ENCODE results near the gene MARCHF3.
"Not testable (repeated sequence)": the region's sequence is repeated elsewhere in the genome, so short reads cannot be mapped to it uniquely, and the experiment has no call there.

Gene MARCHF3

DNA sequence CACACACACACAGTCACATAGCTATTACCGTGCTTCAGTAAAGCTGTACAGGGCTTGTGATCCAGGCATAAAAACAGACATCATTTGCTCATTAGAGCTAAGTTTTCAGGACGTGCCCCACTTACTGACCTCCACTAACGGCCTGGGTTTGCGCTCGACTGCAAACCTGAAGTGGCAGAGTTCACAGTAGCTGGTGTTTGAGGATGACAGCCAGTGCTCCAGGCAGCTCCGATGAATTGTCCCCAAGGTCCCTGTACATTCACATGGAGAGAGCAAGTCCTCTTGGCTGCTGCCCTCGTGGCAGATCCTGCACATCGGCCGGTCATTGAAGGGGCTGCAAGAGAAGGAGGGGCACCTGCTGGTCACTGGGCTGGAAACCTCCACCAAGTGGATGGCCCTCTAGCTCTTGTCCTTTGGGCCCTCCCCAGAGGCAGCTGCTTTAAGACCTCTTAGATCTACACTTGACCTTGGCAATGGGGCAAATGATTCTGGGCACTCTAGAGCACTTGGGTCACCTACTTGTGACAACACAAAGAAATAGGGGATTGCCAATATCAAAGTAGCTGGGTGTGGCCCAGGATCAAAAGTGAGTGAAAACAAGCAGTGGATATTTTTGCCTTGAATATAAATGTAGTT is 115.4 kb downstream of the MARCHF3 start:
- Histone ChIP-seq H3K27ac (ENCODE audit: insufficient read depth, low read length, poor library complexity, severe bottlenecking) (no peak overlapping the region), H3K36me3 (ENCODE audit: control insufficient read depth, insufficient read depth, low read length) (no peaks in the 10 kb centered on the region), H3K9me3 (ENCODE audit: control insufficient read depth, low read length) (no peaks in the 10 kb centered on the region), H3K4me3 (ENCODE audit: insufficient read depth, low read depth, low read length, poor library complexity, severe bottlenecking) (no peak overlapping the region), H3K27me3 (replicated peaks; ENCODE audit: control insufficient read depth, insufficient read depth, low read length, poor library complexity, severe bottlenecking) (no peaks in the 10 kb centered on the region), H3K4me1 (ENCODE audit: control insufficient read depth, insufficient read depth, low read length, poor library complexity, severe bottlenecking) (no peaks in the 10 kb centered on the region)
- no peak for DNase-seq

- no peak overlapping the region for H3K27ac ChIP-seq (ENCODE audit: insufficient read depth, low read length, poor library complexity, severe bottlenecking)
- H3K9me3 ChIP-seq (ENCODE audit: control insufficient read depth, low read length): no peaks in the 10 kb centered on the region
- H3K36me3 ChIP-seq (ENCODE audit: control insufficient read depth, insufficient read depth, low read length): no peaks in the 10 kb centered on the region
- DNase-seq: no peak
- no peaks in the 10 kb centered on the region for H3K4me1 ChIP-seq (ENCODE audit: control insufficient read depth, insufficient read depth, low read length, poor library complexity, severe bottlenecking)
- H3K27me3 ChIP-seq (replicated peaks; ENCODE audit: control insufficient read depth, insufficient read depth, low read length, poor library complexity, severe bottlenecking): no peaks in the 10 kb centered on the region
- H3K4me3 ChIP-seq (ENCODE audit: insufficient read depth, low read depth, low read length, poor library complexity, severe bottlenecking): no peak overlapping the region
Measured at GRCh38 chr5:126912616-126913200, 117.7 kb downstream of the MARCHF3 start.

GRCh38 chr5:126911986-126912385 is 118.4 kb downstream of the MARCHF3 start:
- H3K27me3 ChIP-seq (replicated peaks; ENCODE audit: control insufficient read depth, insufficient read depth, low read length, poor library complexity, severe bottlenecking): no peaks in the 10 kb centered on the region
- H3K4me3 ChIP-seq (ENCODE audit: insufficient read depth, low read depth, low read length, poor library complexity, severe bottlenecking): no peak overlapping the region
- DNase-seq: no peak
- no peaks in the 10 kb centered on the region for H3K36me3 ChIP-seq (ENCODE audit: control insufficient read depth, insufficient read depth, low read length)
- no peaks in the 10 kb centered on the region for H3K4me1 ChIP-seq (ENCODE audit: control insufficient read depth, insufficient read depth, low read length, poor library complexity, severe bottlenecking)
- no peaks in the 10 kb centered on the region for H3K9me3 ChIP-seq (ENCODE audit: control insufficient read depth, low read length)
- H3K27ac ChIP-seq (ENCODE audit: insufficient read depth, low read length, poor library complexity, severe bottlenecking): no peak overlapping the region

DNA sequence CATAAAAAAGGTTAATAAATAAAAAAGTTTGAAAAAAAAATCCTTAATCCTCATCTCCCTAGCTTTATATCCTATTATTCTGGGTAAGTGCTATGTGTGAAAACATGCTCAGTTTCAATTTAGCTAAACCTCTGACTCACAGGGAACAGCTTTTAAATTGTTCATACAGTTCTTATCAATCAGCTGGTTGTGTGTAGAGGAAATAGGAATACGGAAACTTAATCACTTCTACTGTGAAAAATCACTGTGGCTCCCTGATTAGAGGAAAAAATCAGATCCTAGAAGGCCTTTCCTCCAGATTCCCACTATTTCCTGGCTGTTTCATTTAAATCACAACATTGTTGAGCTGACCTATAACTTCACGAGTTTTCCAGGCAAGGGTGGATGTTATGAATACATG is 120.5 kb downstream of the MARCHF3 start:
- H3K9me3 ChIP-seq (ENCODE audit: control insufficient read depth, low read length): no peaks in the 10 kb centered on the region
- no peak overlapping the region for H3K4me3 ChIP-seq (ENCODE audit: insufficient read depth, low read depth, low read length, poor library complexity, severe bottlenecking)
- H3K27me3 ChIP-seq (replicated peaks; ENCODE audit: control insufficient read depth, insufficient read depth, low read length, poor library complexity, severe bottlenecking): no peaks in the 10 kb centered on the region
- H3K4me1 ChIP-seq (ENCODE audit: control insufficient read depth, insufficient read depth, low read length, poor library complexity, severe bottlenecking): no peaks in the 10 kb centered on the region
- H3K36me3 ChIP-seq (ENCODE audit: control insufficient read depth, insufficient read depth, low read length): no peaks in the 10 kb centered on the region
- no peak overlapping the region for H3K27ac ChIP-seq (ENCODE audit: insufficient read depth, low read length, poor library complexity, severe bottlenecking)
- DNase-seq: no peak

- H3K36me3 ChIP-seq (ENCODE audit: control insufficient read depth, insufficient read depth, low read length); H3K9me3 ChIP-seq (ENCODE audit: control insufficient read depth, low read length); H3K4me3 ChIP-seq (ENCODE audit: insufficient read depth, low read depth, low read length, poor library complexity, severe bottlenecking); DNase-seq; H3K27me3 ChIP-seq (replicated peaks; ENCODE audit: control insufficient read depth, insufficient read depth, low read length, poor library complexity, severe bottlenecking); H3K4me1 ChIP-seq (ENCODE audit: control insufficient read depth, insufficient read depth, low read length, poor library complexity, severe bottlenecking); H3K27ac ChIP-seq (ENCODE audit: insufficient read depth, low read length, poor library complexity, severe bottlenecking): not testable (repeated sequence)
Measured at GRCh38 chr5:126904407-126904806, 126.0 kb downstream of the MARCHF3 start.

DNA sequence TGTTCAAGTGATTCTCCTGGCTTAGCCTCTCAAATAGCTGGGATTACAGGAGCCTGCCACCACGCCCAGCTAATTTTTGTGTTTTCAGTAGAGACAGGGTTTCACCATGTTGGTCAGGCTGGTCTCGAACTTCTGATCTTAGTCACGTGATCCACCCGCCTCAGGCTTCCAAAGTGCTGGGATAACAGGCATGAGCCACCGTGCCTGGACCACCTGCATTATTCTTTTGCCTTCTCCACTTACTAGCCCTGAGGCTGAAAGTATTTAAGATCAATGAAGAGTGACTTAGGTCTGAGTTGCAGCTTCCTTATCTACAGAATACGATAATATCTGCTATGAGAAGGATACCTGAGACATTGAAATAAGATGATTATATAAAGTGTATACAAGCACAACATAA is 129.6 kb downstream of the MARCHF3 start:
- Histone ChIP-seq H3K4me3 (ENCODE audit: insufficient read depth, low read depth, low read length, poor library complexity, severe bottlenecking) (no peak overlapping the region), H3K27ac (ENCODE audit: insufficient read depth, low read length, poor library complexity, severe bottlenecking) (no peak overlapping the region), H3K27me3 (replicated peaks; ENCODE audit: control insufficient read depth, insufficient read depth, low read length, poor library complexity, severe bottlenecking) (no peaks in the 10 kb centered on the region), H3K9me3 (ENCODE audit: control insufficient read depth, low read length) (no peaks in the 10 kb centered on the region), H3K4me1 (ENCODE audit: control insufficient read depth, insufficient read depth, low read length, poor library complexity, severe bottlenecking) (no peaks in the 10 kb centered on the region), H3K36me3 (ENCODE audit: control insufficient read depth, insufficient read depth, low read length) (no peaks in the 10 kb centered on the region)
- no peak for DNase-seq

- Histone ChIP-seq H3K27me3 (replicated peaks; ENCODE audit: control insufficient read depth, insufficient read depth, low read length, poor library complexity, severe bottlenecking) (no peaks in the 10 kb centered on the region), H3K4me1 (ENCODE audit: control insufficient read depth, insufficient read depth, low read length, poor library complexity, severe bottlenecking) (no peaks in the 10 kb centered on the region), H3K9me3 (ENCODE audit: control insufficient read depth, low read length) (no peaks in the 10 kb centered on the region), H3K4me3 (ENCODE audit: insufficient read depth, low read depth, low read length, poor library complexity, severe bottlenecking) (no peak overlapping the region), H3K36me3 (ENCODE audit: control insufficient read depth, insufficient read depth, low read length) (no peaks in the 10 kb centered on the region), H3K27ac (ENCODE audit: insufficient read depth, low read length, poor library complexity, severe bottlenecking) (no peak overlapping the region)
- DNase-seq: no peak
Measured at GRCh38 chr5:126899476-126899875, 130.9 kb downstream of the MARCHF3 start.

DNA sequence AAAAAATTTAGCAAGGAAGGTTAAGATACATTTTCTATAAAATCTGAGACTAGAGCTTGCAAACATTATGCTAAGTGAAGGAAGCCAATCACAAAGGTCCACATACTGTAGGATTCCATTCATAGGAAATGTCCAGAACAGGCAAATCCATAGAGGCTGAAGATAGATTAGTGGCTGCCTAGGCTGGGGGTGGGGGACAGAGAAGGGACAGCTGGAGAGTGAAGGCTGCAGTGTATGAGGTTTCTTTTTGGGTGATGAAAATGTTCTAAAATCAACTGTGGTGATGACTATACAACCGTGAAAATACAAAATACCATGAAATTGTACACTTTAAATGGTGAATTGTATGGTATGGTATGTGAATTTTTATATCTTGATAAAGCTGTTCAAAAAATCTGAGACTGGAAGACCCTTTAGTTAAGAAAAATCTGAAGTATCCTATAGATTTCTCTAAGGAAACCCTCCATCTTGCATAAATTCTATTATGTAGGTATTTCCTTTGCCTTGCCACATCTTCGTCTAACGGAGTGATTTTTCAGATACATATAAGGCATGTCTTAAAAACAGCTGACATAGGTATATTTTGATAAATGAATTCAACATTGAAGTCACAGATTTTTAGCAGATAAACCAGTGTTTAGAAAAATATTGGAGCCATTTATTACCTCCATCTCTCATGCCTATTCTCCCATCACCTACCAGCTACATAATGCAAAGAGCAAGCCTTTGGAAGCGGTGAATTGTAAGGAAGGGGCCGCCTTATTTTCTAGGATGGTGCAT is 132.3 kb downstream of the MARCHF3 start:
- no peaks in the 10 kb centered on the region for H3K36me3 ChIP-seq (ENCODE audit: control insufficient read depth, insufficient read depth, low read length)

DNA sequence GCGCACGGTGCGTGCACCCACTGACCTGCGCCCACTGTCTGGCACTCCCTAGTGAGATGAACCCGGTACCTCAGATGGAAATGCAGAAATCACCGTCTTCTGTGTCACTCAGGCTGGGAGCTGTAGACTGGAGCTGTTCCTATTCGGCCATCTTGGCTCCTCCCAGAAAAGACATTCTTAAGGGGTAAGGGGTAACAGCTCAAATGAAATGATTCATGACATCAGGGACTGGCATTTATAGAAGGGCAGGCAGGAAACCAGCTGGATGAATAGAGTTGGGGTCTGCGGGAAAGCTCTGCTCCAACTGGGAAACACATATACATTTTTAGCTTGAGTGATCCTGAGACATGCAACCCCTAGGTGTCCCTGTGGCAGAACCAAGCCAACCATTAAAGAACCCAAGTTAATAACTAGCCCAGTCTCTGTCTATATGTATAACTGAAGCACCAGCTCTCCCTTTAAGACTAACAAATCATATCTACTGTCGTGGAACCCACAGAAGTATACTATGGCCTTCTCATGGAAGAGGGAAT is 134.1 kb downstream of the MARCHF3 start:
- Histone ChIP-seq H3K4me3 (ENCODE audit: insufficient read depth, low read depth, low read length, poor library complexity, severe bottlenecking) (no peak overlapping the region), H3K9me3 (ENCODE audit: control insufficient read depth, low read length) (no peaks in the 10 kb centered on the region), H3K4me1 (ENCODE audit: control insufficient read depth, insufficient read depth, low read length, poor library complexity, severe bottlenecking) (no peaks in the 10 kb centered on the region), H3K27me3 (replicated peaks; ENCODE audit: control insufficient read depth, insufficient read depth, low read length, poor library complexity, severe bottlenecking) (no peaks in the 10 kb centered on the region), H3K27ac (ENCODE audit: insufficient read depth, low read length, poor library complexity, severe bottlenecking) (no peak overlapping the region), H3K36me3 (ENCODE audit: control insufficient read depth, insufficient read depth, low read length) (no peaks in the 10 kb centered on the region)
- no peak for DNase-seq

More for the DNA sequence above, 132.3 kb downstream of the MARCHF3 start:
- Histone ChIP-seq H3K4me3 (ENCODE audit: insufficient read depth, low read depth, low read length, poor library complexity, severe bottlenecking) (no peak overlapping the region), H3K27me3 (replicated peaks; ENCODE audit: control insufficient read depth, insufficient read depth, low read length, poor library complexity, severe bottlenecking) (no peaks in the 10 kb centered on the region), H3K27ac (ENCODE audit: insufficient read depth, low read length, poor library complexity, severe bottlenecking) (no peak overlapping the region), H3K4me1 (ENCODE audit: control insufficient read depth, insufficient read depth, low read length, poor library complexity, severe bottlenecking) (no peaks in the 10 kb centered on the region), H3K9me3 (ENCODE audit: control insufficient read depth, low read length) (no peaks in the 10 kb centered on the region)
- DNase-seq: no peak

DNA sequence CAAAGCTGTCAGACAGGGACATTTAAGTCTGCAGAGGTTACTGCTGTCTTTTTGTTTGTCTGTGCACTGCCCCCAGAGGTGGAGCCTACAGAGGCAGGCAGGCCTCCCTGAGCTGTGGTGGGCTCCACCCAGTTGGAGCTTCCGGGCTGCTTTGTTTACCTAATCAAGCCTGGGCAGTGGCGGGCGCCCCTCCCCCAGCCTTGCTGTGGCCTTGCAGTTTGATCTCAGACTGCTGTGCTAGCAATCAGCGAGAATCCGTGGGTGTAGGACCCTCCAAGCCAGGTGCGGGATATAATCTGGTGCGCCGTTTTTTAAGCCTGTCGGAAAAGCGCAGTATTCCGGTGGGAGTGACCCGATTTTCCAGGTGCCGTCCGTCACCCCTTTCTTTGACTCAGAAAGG is 134.6 kb downstream of the MARCHF3 start:
- H3K27ac ChIP-seq (ENCODE audit: insufficient read depth, low read length, poor library complexity, severe bottlenecking): not testable (repeated sequence)

More for the DNA sequence above, 134.6 kb downstream of the MARCHF3 start:
- not testable (repeated sequence) for H3K36me3 ChIP-seq (ENCODE audit: control insufficient read depth, insufficient read depth, low read length); H3K4me3 ChIP-seq (ENCODE audit: insufficient read depth, low read depth, low read length, poor library complexity, severe bottlenecking); H3K9me3 ChIP-seq (ENCODE audit: control insufficient read depth, low read length); H3K27me3 ChIP-seq (replicated peaks; ENCODE audit: control insufficient read depth, insufficient read depth, low read length, poor library complexity, severe bottlenecking); H3K4me1 ChIP-seq (ENCODE audit: control insufficient read depth, insufficient read depth, low read length, poor library complexity, severe bottlenecking); DNase-seq

Data from effector memory CD4-positive, alpha-beta T cell (primary cell).